Transverse colon (tissue), 4 donors: ENCODE measurements around the gene FBLN2. TPM values are rescaled to one million over a fixed set of nuclear protein-coding genes. Genes with fewer than 3 reads are reported as not detected.

Source experiments
- DNase-seq: peaks from one replicate; pipeline ENCODE4 v3.0.0-alpha.2; 2019
- H3K27ac ChIP-seq, 4 donors: fragments of 200-600 bp; sonication (generic); 2 replicates each; pipeline ENCODE4 v1.5.1; 2016 to 2018; ENCODE audit warnings: inconsistent platforms in 4 of 4
- H3K27me3 ChIP-seq: fragments of 200-600 bp; sonication (generic); 2 replicates; pipeline ENCODE4 v1.5.1; 2017; ENCODE audit warnings: inconsistent platforms
- H3K36me3 ChIP-seq, 4 donors: fragments of 200-600 bp; sonication (generic); 2 replicates each; pipeline ENCODE4 v1.5.1; 2017 to 2019; ENCODE audit warnings: inconsistent platforms in 4 of 4
- H3K4me1 ChIP-seq, 4 donors: fragments of 200-600 bp; sonication (generic); 2 replicates each; pipeline ENCODE4 v1.5.1; 2017 to 2020; ENCODE audit warnings: inconsistent platforms in 4 of 4
- H3K4me3 ChIP-seq, 4 donors: fragments of 200-600 bp; sonication (generic); 1 replicate in 1 of 4; 2 replicates in 3 of 4; pipeline versions ENCODE4 v1.5.1 to v1.6.1; 2017 to 2019; ENCODE audit warnings: inconsistent platforms in 4 of 4
- H3K9me3 ChIP-seq, 2 donors: fragments of 200-600 bp; sonication (generic); 2 replicates each; pipeline ENCODE4 v1.5.1; 2017 to 2019; ENCODE audit warnings: inconsistent platforms in 2 of 2
- CTCF ChIP-seq, 5 experiments: fragments of 200-600 bp in 3 of 5; fragments of 450-650 bp in 2 of 5; sonication (generic) in 3 of 5; IDR thresholded peaks; 1 replicate in 2 of 5; 2 replicates in 3 of 5; pipeline ENCODE4 v1.5.1; 2016 to 2017; ENCODE audit warnings: antibody characterized with exemption in 5 of 5, inconsistent platforms in 3 of 5, mild to moderate bottlenecking in 2 of 5, moderate library complexity in 1 of 5
- EP300 ChIP-seq: sonication (generic); formaldehyde crosslinking; IDR thresholded peaks from one replicate; pipeline ENCODE4 v1.6.1; 2017; ENCODE audit warnings: antibody characterized with exemption, low read depth
- POLR2A ChIP-seq: fragments of 450-650 bp; IDR thresholded peaks from one replicate; pipeline ENCODE4 v1.6.1; 2016; ENCODE audit warnings: antibody characterized with exemption, mild to moderate bottlenecking, moderate library complexity
- POLR2AphosphoS5 ChIP-seq, 3 donors: sonication (generic); formaldehyde crosslinking; IDR thresholded peaks; one replicate each; pipeline ENCODE4 v1.6.1; 2016; ENCODE audit warnings: antibody characterized with exemption in 3 of 3
- WGBS, 2 donors: methylation state at CpG; one replicate each; pipeline ENCODE4 v1.1.5; 2018; ENCODE audit warnings: low coverage in 1 of 2; 5-methylcytosine and 5-hydroxymethylcytosine counted together
- in situ Hi-C, 4 donors: fragments of 200-750 bp; cut with MboI; loops; one replicate each; pipeline versions ENCODE4 v1.15.0 to v1.15.1; 2017; ENCODE audit warnings: low sequenced_read_pairs in 3 of 4, low pct_ligation_motif_present in 1 of 4, low pct_unique_long_range_greater_than_20kb in 1 of 4
- intact Hi-C: fragments of 100-400 bp; cut with DNase I; formaldehyde crosslinking; loops from one replicate; pipeline ENCODE4 v1.15.1; 2023; ENCODE audit warnings: low total_unique reads
- total RNA-seq, 4 donors: library from RNA; depleted of rRNA; stranded (reverse); fragments of >200 nt; gene quantifications; one replicate each; pipeline ENCODE4 v1.1.0, GENCODE V29; 2016

FBLN2 gene
- total RNA-seq, 4 donors from 2014 or later, result 23.0 to 51.5 (median 31.4) TPM

GRCh38 chr3:13637311-13637891, 88.5 kb downstream of the FBLN2 start:
- Histone ChIP-seq H3K27ac (no peak overlapping the region), H3K4me3 (no peak overlapping the region), H3K4me1 (no peaks in the 10 kb centered on the region), H3K36me3 (no peaks in the 10 kb centered on the region), H3K9me3 (no peaks in the 10 kb centered on the region), H3K27me3 (no peaks in the 10 kb centered on the region)
- 68 to 69% methylated on average over 5 to 31 of the region's 31 CpGs for WGBS, 2 donors
- TF ChIP-seq CTCF (IDR thresholded peaks at IDR 0.05) (no peak), POLR2A (no peak)
- intact Hi-C loops, result no loop called here
- DNase-seq, result no peak
- in situ Hi-C loops, result loop anchor here in 2 of 4 donors (25.0 kb wide), 1 partner anchor 550 kb away; no protein-coding TSS in a partner anchor

DNA sequence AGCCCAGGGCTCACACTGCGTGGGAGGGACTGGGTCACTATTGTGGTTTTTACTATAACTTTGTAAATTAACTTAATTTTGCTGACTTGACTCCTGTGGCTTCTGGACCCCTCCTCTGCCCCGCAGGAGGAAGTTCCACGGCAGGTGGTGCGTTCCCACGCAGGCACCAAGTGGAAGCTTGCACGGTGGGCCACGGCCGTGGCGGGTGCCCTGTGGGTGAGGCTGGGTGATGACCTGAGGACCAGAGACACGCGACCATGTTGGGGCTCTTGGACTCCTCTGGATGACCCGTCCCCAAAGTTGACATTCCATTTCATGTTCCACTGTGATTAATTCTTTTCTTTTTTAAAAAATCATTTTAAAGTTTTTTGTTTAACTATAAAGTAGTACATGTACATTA, 89.0 kb downstream of the FBLN2 start:
- no peak overlapping the region for H3K27ac ChIP-seq
- WGBS, 2 donors, result 72 to 92% methylated on average over 3 to 12 of the region's 12 CpGs
- H3K4me1 ChIP-seq, result no peaks in the 10 kb centered on the region
- no peak overlapping the region for H3K4me3 ChIP-seq
- H3K36me3 ChIP-seq, result no peaks in the 10 kb centered on the region
- in situ Hi-C loops, result loop anchor here in 2 of 4 donors (25.0 kb wide), 1 partner anchor 551 kb away; no protein-coding TSS in a partner anchor
- H3K9me3 ChIP-seq, result no peaks in the 10 kb centered on the region
- intact Hi-C loops, result no loop called here
- no peak for TF ChIP-seq POLR2A
- TF ChIP-seq EP300, result no peak
- no peak for TF ChIP-seq CTCF (IDR thresholded peaks at IDR 0.05)
- TF ChIP-seq POLR2AphosphoS5 (IDR thresholded peaks at IDR 0.05), result no peak
- no peak for DNase-seq
- no peaks in the 10 kb centered on the region for H3K27me3 ChIP-seq

DNA sequence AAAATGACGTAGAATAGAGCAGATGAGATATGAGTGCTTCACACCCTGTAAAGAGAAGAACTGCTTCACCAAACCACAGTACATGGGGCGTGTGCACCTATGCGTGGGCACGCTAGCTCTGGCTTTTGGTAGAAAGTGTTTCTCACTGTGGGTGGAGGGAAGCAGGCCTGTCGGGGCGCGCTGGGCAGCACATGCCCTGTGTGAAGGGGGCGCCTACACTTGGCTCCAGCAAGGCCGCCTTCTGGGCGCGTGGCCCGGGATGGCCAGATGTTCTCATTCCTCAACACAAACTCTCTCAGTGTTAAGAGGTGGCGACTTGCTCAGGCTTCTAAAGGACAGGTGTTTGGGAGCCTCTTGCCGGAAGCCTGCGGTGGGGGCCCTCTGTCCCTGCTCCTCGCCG, 90.0 kb downstream of the FBLN2 start:
- no peak overlapping the region for H3K4me3 ChIP-seq
- no peaks in the 10 kb centered on the region for H3K4me1 ChIP-seq
- no peak overlapping the region for H3K27ac ChIP-seq
- 75% methylated on average over 16 of the region's 17 CpGs; no CpG with 5 or more reads in 1 of the 2 donors for WGBS, 2 donors
- no peaks in the 10 kb centered on the region for H3K27me3 ChIP-seq
- TF ChIP-seq CTCF (IDR thresholded peaks at IDR 0.05) (no peak), POLR2A (no peak), POLR2AphosphoS5 (IDR thresholded peaks at IDR 0.05) (no peak), EP300 (no peak)
- intact Hi-C loops (no loop called here), in situ Hi-C loops (loop anchor here in 2 of 4 donors (25.0 kb wide), 1 partner anchor 552 kb away; no protein-coding TSS in a partner anchor)
- no peaks in the 10 kb centered on the region for H3K36me3 ChIP-seq
- no peaks in the 10 kb centered on the region for H3K9me3 ChIP-seq
- DNase-seq, result no peak

DNA sequence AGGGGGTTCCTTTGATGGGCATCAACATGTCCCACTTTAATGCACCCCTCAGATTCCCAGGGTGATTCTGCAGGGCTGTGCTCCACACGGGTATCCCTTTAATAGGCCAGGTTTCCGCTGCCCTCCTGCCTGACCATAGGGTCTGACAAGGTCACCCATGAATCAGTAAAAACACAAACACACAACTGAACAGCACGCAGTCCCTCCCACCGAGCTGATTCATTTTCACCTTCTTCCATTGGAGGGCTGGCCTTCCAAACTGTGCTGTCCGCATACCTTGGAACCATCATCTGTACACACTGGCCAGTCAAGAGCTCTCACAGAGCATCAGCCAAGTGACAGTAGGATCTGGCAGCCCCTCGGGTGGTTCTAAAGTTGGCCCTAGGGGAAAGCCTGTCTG, 93.7 kb downstream of the FBLN2 start:
- TF ChIP-seq CTCF (IDR thresholded peaks at IDR 0.05) (no peak), EP300 (no peak), POLR2A (no peak), POLR2AphosphoS5 (IDR thresholded peaks at IDR 0.05) (no peak)
- Histone ChIP-seq H3K36me3 (no peaks in the 10 kb centered on the region), H3K4me1 (peaks cover 0 to under 1% (median 0%) of the 10 kb centered on the region in 4 donors), H3K9me3 (no peaks in the 10 kb centered on the region), H3K4me3 (no peak overlapping the region), H3K27me3 (peaks cover 5% of the 10 kb centered on the region), H3K27ac (no peak overlapping the region)
- in situ Hi-C loops, result loop anchor here in 3 of 4 donors (10.0 to 25.0 kb wide), 2 partner anchors 148 to 555 kb away; no protein-coding TSS in a partner anchor
- no peak for DNase-seq
- intact Hi-C loops, result no loop called here
- 72% methylated on average over 6 of the region's 6 CpGs; no CpG with 5 or more reads in 1 of the 2 donors for WGBS, 2 donors
